ENCODE data around the gene GALNT7.

The GALNT7 gene

DNA sequence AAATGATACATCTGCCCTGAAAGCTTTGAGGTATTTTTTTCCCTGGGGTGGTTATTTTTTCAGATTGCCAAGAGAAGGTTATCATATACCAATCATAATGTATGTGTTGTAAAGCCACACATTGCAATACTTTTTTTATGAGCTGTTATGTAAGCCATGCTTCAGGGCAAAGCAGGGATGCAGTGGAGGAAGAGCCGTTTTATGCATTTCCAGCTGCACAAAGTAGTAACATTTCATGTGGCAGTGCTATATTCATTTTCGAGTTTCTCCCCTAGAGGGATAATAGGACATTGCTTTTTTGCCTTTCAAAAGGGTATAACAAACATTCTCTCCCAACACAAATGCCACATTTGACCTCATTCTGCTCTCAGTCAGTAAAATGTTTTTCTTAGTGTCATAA is 68.5 kb downstream of the GALNT7 start:
- H3K36me3 ChIP-seq (ENCODE audit: control insufficient read depth, insufficient read depth, low read length), result no peaks in the 10 kb centered on the region
- H3K4me1 ChIP-seq, result peaks cover 3% of the 10 kb centered on the region
- H3K9me3 ChIP-seq (ENCODE audit: control insufficient read depth, low read length), result no peaks in the 10 kb centered on the region
- H3K9ac ChIP-seq, result no peak overlapping the region
- no peak overlapping the region for H2AFZ ChIP-seq
- peaks cover 6% of the 10 kb centered on the region for H3K79me2 ChIP-seq
- TF ChIP-seq, protein P1, sequence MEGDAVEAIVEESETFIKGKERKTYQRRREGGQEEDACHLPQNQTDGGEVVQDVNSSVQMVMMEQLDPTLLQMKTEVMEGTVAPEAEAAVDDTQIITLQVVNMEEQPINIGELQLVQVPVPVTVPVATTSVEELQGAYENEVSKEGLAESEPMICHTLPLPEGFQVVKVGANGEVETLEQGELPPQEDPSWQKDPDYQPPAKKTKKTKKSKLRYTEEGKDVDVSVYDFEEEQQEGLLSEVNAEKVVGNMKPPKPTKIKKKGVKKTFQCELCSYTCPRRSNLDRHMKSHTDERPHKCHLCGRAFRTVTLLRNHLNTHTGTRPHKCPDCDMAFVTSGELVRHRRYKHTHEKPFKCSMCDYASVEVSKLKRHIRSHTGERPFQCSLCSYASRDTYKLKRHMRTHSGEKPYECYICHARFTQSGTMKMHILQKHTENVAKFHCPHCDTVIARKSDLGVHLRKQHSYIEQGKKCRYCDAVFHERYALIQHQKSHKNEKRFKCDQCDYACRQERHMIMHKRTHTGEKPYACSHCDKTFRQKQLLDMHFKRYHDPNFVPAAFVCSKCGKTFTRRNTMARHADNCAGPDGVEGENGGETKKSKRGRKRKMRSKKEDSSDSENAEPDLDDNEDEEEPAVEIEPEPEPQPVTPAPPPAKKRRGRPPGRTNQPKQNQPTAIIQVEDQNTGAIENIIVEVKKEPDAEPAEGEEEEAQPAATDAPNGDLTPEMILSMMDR (IDR thresholded peaks at IDR 0.05), result no peak
- no peak overlapping the region for H3K4me3 ChIP-seq (ENCODE audit: low read depth, low read length)
- no peaks in the 10 kb centered on the region for H3K27me3 ChIP-seq (ENCODE audit: control insufficient read depth, insufficient read depth, low read length)
- no peak overlapping the region for H3K4me2 ChIP-seq (ENCODE audit: low read length)
- H3K27ac ChIP-seq, result no peak overlapping the region

DNA sequence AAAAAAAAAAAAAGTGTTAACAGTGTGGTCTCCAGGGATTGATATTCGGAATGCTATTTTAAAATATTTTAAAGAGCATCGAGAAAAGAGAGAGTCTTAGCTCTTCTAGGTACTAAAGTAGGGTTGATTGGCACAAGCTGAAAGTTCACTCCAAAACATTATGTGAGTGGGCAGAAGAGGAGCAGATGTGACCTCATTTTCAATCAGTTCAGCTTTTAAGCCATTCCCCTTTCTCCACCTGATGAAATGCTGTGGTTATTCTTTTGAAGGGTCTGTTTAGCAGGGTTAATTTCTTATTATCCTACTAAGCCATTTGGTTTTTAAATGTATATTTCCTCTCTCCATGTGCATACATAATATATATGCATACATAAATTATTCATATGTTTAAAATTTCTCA is 69.2 kb downstream of the GALNT7 start:
- no peak overlapping the region for H2AFZ ChIP-seq
- H3K27me3 ChIP-seq (ENCODE audit: control insufficient read depth, insufficient read depth, low read length), result no peaks in the 10 kb centered on the region
- peaks cover 6% of the 10 kb centered on the region for H3K79me2 ChIP-seq
- no peak overlapping the region for H3K27ac ChIP-seq
- no peak overlapping the region for H3K9ac ChIP-seq
- H3K9me3 ChIP-seq (ENCODE audit: control insufficient read depth, low read length), result no peaks in the 10 kb centered on the region
- no peaks in the 10 kb centered on the region for H3K36me3 ChIP-seq (ENCODE audit: control insufficient read depth, insufficient read depth, low read length)
- no peak overlapping the region for H3K4me2 ChIP-seq (ENCODE audit: low read length)
- H3K4me3 ChIP-seq (ENCODE audit: low read depth, low read length), result no peak overlapping the region
- peaks cover 3% of the 10 kb centered on the region for H3K4me1 ChIP-seq
- TF ChIP-seq, protein P1 (IDR thresholded peaks at IDR 0.05), result no peak

DNA sequence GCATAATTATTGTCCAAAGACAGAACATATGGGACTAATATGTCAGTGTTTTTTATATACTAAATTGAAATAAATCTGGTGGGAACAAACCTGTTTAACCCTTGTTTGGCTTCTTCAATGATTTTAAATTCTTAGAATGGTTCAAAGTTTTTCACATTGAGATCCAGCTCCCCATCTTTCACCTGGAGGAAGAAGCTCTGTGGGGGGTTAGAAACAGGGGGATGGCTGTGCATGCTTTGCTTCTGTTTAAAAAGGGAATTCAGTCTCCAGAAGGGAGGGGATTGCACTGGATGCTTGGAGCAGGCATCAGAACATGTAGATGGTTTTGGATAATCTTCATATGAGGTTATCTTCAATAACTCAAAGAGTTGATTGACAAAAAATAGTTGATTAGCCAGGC is 72.1 kb downstream of the GALNT7 start:
- Histone ChIP-seq H3K4me1 (peaks cover 3% of the 10 kb centered on the region), H3K9me3 (ENCODE audit: control insufficient read depth, low read length) (no peaks in the 10 kb centered on the region), H3K36me3 (ENCODE audit: control insufficient read depth, insufficient read depth, low read length) (no peaks in the 10 kb centered on the region), H3K4me2 (ENCODE audit: low read length) (no peak overlapping the region), H3K9ac (no peak overlapping the region), H3K79me2 (peaks cover 13% of the 10 kb centered on the region), H2AFZ (no peak overlapping the region), H3K4me3 (ENCODE audit: low read depth, low read length) (no peak overlapping the region), H3K27ac (no peak overlapping the region), H3K27me3 (ENCODE audit: control insufficient read depth, insufficient read depth, low read length) (no peaks in the 10 kb centered on the region)
- TF ChIP-seq, protein P1 (IDR thresholded peaks at IDR 0.05), result no peak

DNA sequence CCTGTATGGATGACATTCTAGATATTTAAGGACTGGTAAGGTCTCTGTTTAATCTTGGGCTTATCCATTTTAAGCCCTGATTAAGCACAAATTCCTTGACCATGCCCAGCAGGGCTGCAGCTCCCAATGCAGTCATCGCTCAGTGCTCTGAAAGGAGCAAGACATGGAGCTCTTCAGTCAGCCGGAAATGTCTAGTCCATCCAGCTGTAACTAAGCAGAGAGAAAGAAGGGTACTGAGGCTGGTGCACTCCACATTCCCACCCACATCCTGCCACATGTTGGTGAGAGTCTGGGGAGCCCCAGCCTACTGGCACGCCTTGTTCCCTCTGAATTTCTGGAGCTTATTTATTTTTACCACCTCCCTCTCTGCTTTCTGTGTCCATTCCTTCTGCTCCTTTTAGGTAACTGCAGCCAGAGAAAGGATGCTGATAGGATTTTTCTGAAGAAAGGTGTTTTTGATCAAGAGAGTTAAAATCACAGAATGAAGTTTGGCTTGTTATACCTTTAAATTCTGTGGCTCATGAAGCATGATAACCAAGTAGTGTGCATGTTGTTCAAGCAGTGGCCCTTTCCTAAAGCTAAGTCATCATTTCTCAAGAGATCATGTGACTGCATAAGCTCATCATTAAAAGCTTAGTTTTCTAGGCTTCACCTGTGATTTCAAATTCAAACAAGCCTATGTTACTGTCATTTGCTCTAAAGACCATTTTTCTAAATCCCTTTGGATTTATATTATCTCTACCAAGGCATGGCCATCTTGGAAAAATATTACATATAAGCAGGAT is 74.0 kb downstream of the GALNT7 start:
- Histone ChIP-seq H3K79me2 (peaks cover 13% of the 10 kb centered on the region), H2AFZ (no peak overlapping the region), H3K4me2 (ENCODE audit: low read length) (no peak overlapping the region), H3K27me3 (ENCODE audit: control insufficient read depth, insufficient read depth, low read length) (no peaks in the 10 kb centered on the region), H3K9me3 (ENCODE audit: control insufficient read depth, low read length) (no peaks in the 10 kb centered on the region), H3K27ac (no peak overlapping the region), H3K9ac (no peak overlapping the region), H3K36me3 (ENCODE audit: control insufficient read depth, insufficient read depth, low read length) (no peaks in the 10 kb centered on the region), H3K4me1 (peaks cover 3% of the 10 kb centered on the region), H3K4me3 (ENCODE audit: low read depth, low read length) (no peak overlapping the region)
- TF ChIP-seq, protein P1 (IDR thresholded peaks at IDR 0.05), result no peak

DNA sequence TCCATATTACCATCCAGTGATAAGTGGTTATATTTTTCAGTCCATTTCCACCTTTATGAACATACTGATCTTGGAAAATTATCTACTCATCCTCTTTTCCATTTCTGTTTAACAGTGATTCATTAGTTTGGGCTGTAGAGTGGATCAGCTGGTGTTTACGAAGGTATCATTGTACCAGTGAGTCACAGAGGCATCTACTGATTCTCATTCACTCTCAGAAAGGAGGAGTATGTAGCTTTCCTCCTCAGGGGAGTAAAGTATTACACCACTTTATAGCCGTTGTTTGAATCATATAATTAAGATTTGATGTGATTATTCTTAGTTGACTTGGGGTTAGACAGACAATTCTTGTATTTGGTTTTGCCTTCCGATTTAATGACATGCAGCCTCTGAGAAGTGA is 74.7 kb downstream of the GALNT7 start:
- Histone ChIP-seq H3K27ac (no peak overlapping the region), H3K79me2 (peaks cover 13% of the 10 kb centered on the region), H3K4me1 (peaks cover 3% of the 10 kb centered on the region), H3K4me3 (ENCODE audit: low read depth, low read length) (no peak overlapping the region), H3K4me2 (ENCODE audit: low read length) (no peak overlapping the region), H3K36me3 (ENCODE audit: control insufficient read depth, insufficient read depth, low read length) (no peaks in the 10 kb centered on the region), H3K27me3 (ENCODE audit: control insufficient read depth, insufficient read depth, low read length) (no peaks in the 10 kb centered on the region), H3K9me3 (ENCODE audit: control insufficient read depth, low read length) (no peaks in the 10 kb centered on the region), H2AFZ (no peak overlapping the region), H3K9ac (no peak overlapping the region)
- TF ChIP-seq, protein P1 (IDR thresholded peaks at IDR 0.05), result no peak

All from parathyroid adenoma (tissue), 2 donors.